Renal pelvis (tissue), 4 donors: Measurements from ENCODE around the gene ACTBL2. TPM values are rescaled to one million over a fixed set of nuclear protein-coding genes. Genes with fewer than 3 reads are reported as not detected.
"Not testable (repeated sequence)": the region's sequence is repeated elsewhere in the genome, so short reads cannot be mapped to it uniquely, and the experiment has no call there.

Source experiments
- DNase-seq: peaks from one replicate; pipeline ENCODE4 v3.0.0-alpha.2; 2013
- polyA plus RNA-seq, 3 donors: library from polyadenylated mRNA; unstranded; fragments of 120-200 nt; gene quantifications; one replicate each; pipeline ENCODE4 v1.2.1, GENCODE V29; 2013; ENCODE audit not compliant: insufficient read length in 3 of 3

ACTBL2 gene
- polyA plus RNA-seq, 3 donors, result not detected

DNA sequence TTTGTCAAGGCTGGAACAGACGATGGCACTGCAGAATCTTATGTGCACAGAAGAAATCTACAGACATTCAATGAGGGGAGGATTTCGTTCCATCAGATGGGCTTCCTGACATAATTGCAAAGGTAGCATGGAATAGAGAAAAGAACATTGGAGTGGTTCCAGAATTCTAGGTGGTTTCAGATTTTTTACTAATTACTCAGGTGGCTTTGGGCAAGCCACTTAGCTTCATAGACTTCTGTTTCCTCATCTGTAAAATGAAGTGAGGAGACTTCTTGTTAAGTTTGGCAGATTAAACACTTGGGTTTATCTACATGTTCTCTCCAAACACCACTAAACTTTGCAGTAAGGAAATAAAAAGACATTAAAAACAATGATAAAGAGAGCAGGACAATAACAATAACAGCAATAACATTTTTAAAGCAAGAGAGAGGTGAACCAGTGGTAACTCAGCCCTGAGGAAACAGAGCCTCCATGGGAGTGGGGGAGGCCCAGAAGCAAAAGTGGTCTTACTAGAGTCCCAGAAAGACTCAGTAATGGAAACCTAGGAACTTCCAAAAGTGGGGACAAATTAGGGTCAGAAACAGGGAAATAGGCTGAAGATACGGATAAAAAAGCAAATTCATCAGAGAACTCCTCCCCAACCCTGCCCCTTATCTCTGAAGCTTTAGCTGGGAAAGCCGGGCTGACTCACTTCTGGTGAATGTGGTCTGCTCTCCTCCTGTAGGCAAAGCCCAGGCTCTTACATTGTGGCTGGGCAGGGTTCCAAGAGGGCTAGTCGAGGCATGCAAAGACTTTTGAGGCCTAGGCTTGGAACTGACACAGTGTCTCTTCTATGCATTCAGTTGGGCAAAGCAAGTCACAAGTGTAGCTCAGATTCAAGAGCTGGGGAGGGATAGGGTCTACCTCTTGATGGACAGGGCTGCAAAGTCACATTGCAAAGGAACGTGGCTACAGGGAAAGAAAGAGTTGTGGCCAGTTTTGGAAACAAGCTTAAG is 11.8 kb upstream of the ACTBL2 start:
- DNase-seq, result no peak

DNA sequence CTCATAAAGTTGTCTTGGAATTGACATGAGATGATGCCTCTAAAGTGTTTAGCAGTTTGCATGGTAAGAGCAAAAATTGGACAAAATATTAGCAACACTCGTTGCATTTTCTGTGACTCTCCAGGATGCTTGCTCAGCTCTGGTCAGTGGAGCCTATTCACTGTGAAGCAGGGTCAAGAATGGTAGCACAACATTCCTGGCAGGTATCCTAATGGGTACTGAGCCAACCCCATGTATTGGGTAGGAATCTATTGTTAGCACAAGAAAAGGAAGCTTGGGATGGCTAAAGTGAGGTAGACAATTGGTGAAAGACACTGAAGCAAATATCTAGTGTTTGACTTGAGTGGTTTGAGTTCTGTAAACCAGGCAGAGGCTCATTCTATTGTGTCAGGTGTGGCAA is 10.4 kb upstream of the ACTBL2 start:
- DNase-seq, result no peak

DNA sequence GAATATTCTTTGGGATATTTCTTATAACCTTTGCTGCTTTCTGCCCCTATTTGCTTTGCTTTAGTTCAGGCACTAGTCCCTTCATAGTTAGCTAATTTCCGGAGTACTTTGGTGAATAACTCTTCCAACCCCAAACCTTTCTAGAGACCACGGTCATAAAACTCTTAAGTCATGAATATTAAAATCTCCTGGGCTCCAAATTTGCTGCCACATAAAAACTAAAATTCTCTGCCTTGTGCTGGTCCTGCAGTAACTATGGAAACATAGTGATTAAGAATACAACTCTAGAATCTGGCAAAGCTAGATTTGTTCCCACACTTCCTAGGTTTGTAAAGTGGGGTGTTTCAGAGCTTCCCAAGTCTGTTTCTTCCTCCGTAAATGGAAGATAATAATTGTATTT is 10.0 kb upstream of the ACTBL2 start:
- DNase-seq, result no peak

DNA sequence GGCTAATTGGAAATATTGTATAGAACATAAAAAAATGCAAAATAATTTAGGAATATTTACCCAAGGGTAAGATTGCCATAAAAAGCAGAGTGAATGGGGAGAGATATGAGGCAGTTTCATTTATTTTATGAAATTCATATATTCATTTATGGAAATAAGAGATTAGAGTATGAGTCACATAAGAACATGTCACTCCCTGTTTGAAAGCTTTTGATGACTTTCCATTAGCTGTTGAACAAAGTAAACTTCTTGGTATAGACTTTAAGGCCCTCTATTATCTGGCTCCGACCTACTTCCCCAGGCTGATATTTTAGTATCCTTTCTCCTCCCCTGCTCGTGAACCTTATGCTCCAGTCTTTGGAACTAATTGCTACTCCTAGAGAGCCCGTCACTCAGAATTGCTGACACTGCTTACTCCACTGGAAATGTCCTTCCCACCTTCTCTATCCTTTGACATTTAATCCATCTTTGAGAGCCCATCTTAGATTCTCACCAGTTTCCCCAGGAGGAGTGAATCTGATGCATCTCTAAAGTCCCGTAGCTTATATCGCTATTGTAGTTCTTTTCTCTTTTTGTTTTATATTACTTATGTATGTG is 8.9 kb upstream of the ACTBL2 start:
- no peak for DNase-seq

DNA sequence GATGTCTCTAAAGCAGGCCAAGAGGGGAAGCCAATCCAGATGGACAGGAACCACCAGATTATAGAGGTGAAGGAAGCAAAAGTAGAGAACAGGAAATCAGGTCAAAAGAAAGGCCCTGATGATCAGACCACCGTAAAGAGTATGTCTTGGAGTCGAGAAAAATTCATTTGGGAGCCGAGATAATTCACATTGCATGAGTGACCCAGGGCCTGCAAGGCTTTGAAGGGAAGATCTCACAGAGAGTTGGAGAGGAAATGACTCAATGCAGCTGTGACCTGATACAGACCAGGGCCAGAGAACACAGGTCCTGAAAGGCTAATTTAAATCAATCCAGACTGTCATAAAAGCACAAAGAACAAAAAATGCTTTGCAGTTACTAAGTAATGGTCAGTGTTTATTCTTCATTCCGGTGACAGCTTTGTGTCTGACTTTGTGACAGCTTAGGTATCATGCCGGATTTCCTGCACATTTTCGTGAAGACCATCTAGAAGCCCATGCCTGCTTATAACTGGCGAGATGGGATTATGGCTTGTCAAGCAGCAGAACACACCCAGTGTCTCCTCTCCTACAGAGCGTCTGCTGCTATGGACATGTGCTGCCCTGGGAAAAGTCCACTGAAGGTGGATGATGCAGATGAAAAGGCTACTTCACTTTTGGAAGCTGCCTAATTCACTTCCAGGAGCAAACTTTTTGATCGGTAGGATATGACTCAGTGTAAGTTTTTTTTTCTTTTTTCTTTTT is 5.8 kb upstream of the ACTBL2 start:
- no peak for DNase-seq

DNA sequence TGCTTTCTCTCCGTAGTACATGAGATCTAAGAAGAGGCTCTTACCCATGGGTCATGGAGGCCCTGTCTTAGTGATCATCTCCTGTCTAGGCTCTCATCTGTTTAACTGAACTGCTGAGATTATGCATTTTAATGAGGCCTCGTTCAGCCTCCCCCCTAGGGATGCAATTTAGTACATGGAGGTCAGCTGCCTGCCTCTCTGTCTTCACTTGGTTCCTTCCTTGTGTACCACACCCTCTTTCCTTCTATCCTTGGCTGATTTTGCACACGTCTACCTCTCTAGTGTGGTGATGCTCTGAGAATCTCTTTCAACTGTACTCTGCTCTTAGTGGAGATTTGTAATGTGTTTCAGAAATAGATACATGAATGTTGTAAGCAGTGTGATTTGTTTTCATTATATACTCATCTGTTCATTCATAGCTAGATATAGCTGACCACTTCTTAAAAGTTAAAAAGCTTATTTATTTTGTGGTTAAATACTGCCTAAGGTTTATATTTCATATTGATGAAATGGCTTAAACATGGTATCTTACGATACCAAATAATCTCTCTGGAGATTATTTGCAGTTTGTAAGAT is 3.5 kb upstream of the ACTBL2 start:
- DNase-seq, result no peak

DNA sequence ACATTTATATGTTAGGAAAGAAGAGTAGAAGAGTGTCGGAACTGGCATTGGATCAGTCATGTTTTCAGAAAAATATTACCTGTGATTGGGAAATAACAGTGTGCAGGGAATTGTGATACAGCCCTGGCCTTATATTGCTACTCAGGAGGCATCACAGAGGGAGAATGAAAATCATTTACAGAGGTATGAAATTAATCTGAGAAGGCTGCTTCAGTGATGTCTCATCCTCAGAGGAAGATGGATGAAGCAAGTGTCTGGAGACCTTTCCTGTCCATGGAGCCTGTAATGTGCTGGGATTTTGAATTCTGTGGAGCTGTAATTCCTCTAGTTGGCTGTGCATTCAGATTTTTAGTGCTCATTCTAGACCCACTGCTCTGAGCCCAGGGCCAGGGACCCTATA is 3.8 kb downstream of the ACTBL2 start:
- no peak for DNase-seq

DNA sequence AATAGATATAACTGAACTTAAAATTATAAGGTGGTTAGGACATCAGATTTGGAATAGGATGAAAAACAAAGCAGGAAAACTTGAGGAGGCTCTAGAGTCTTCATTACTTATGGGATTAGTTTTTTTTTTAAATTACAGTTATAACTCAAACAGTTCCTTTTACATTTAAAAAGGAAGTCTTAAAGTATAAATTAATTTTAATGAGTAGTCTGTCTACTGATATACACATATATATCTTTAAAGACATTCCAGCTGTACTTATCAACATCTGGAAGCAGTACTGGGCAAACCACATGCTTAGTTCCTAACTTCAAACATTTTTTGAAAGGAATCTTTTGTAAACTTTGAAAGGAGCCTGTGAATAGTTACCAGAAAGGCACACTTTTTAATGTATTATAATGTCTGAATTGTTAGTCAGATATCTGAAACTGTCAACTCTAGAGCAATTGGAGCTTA is 6.0 kb downstream of the ACTBL2 start:
- no peak for DNase-seq

DNA sequence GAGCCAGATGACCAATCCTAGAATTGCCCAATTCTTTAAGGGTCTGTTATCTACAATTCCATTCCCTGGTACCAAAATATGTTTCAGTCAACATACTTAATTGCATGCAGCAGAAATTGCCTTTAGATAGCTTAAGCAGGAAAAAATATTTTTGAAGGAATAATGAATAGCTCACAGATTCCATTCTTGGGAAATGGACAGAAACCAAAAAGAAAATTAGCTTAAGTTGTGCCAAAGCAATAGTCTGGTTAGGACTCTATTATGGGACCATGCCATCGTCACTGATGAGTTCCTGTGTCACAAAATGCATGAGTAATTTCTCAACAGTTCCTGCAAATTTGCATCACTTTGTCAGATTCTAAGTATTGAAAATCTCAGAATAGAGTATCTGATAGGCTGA is 12.3 kb downstream of the ACTBL2 start:
- DNase-seq, result no peak

DNA sequence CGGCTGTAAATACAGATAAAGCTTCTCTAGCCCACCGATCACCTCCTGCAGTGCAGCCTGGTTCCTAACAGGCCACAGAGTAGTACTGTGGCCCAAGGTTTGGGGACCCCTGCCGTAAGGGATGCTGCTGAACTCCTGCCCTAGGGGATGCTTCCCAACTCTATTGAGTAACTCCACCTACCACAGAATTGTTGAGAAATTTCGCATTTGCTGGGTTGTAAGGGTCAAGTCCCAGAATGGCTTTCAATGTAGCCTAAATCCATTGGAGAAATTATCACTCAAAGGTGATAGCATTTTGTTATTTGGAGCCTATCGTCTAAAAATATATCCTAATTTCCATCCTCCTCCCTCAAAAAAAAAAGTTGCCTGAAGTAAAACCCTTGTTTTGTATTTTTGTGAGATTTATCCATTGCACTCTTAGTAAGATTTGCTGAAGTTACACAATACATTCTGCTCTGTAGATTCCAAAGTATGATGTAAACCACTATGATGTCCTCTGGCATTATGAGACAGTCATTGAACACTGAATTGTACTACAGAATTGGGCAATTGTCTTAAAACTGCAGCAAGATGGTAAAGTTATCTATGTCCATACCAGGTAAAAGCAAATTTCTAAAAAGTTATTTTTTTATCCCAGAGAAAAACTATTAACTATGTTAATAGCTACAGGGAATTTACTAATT is 14.0 kb downstream of the ACTBL2 start:
- no peak for DNase-seq

DNA sequence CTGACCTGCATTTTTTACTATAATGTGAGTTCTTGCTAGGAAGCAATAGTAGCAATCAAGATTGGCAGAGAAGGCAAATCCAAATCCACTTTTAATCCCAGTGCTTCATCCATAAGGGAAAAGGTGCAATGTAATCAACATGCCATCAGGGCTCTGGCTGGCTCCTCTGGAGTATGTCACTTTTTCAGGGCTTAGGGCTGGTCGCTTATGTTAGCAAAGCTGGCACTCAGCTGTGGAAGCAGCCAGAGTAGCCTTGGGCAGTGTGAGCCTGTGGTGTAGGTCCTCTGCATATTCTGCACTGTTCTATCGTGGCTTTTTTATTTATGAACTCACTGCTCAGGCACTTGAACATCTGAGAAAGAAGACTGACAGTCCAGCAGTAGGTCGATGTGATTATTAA is 16.1 kb downstream of the ACTBL2 start:
- DNase-seq, result no peak

DNA sequence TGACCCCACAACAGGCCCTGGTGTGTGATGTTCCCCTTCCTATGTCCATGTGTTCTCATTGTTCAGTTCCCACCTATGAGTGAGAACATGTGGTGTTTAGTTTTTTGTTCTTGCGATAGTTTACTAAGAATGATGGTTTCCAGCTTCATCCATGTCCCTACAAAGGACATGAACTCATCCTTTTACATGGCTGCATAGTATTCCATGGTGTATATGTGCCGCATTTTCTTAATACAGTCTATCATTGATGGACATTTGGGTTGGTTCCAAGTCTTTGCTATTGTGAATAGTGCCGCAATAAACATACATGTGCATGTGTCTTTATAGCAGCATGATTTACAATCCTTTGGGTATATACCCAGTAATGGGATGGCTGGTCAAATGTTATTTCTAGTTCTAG is 22.6 kb downstream of the ACTBL2 start:
- not testable (repeated sequence) for DNase-seq

DNA sequence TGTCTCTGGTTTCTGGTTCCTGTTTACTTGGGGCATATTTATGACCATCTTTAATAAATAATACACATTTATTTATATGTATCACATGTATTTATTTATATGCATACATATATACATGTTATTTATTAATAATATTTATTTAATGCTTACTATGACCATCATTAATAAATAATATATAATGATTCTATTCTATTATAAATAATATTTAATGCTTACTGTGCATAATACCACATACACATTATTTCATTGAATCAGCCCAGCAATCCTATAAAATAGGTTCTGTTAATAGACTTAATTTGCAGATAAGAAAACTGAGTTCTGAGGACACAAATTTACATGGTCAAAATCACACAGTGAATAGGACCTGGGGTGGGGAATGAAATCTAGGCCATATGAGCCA is 24.2 kb downstream of the ACTBL2 start:
- DNase-seq, result no peak

DNA sequence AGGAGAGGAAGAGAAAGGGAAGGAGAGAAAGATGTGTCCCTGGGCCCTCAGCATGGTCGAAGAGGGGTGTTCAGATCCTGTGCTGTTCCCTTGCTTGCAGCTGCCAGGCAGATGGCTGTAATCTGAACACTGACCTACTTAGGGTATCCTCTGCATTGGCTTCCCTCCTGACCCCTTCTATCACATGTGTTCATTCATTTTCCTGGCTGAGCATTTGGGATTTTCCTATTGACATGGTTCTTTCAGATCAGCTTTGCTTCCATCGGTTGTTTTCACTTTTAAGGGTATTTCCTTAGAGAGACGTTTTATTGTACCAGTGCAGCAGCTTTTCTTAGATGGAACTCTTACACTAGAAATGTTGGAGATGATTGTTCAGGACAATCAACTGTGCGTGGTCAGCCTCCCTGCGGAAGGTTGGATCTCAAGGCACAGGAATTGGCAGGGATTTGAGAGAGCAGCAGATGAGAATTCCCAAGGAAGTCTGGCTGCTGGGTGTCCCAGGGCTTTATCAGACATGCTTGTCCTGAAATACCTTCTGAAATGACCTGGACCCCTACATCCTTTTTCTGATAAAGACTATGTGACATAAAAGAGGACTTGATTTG is 26.0 kb downstream of the ACTBL2 start:
- no peak for DNase-seq

DNA sequence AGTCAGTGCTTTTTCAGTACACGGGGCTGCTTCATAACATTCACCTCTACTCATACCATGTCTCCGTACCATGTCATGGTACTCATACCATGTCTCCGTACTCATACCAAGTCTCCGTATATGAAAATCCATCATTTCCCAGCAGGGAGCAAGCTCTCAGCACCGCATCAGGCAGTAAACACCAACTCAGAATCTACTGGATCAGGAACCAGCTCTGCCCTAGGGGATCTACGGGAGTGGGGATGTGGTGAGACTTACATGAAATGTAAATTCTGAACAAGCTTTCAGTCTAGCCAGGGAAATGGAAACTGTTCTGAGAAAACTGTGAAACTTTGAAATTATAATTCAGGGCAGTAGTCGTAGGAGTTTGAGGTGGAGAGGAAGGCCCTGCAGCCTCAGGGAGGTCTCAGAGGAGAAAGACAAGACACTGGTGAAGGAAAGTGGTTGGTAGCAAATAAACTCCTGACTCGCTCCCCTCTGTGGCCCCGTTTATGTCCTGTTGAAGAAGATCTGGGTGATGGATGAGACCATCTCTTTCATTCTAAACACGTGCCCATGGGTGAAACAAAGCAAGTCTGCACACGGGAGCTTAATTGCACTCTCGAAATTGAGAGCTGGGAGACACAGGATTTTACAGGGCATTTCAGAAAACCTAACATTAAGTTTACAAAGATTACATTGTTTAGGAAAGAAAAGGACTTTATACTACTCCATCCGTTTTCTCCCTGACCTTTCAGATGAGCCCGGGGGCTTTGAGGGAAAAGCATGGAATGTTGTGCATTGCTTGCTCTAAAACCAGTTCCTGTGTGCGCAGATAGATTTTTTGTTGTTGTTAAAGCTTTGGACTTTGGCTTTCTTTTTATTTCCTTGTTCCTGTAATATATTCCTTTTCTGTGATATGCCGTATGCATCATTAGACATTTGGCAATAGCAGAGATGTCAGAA is 26.8 kb downstream of the ACTBL2 start:
- DNase-seq, result no peak

DNA sequence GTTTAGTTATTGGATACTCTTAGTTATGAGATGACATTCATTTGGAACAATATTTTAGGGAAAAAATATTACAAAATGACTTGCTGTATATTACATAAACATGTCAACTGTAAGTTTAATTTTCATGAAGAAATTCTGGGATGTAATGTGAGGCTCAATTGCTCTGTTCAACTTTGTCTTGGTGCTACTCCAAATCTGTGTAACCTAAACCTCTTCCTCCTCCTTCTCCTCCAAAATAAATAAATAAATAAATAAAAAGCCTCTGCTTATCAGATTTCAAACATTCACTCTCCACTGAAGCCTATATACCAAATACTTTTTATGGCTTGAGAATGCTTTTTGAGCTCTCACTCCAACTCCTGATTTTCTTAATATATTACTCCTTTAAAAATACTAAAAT is 27.7 kb downstream of the ACTBL2 start:
- no peak for DNase-seq

DNA sequence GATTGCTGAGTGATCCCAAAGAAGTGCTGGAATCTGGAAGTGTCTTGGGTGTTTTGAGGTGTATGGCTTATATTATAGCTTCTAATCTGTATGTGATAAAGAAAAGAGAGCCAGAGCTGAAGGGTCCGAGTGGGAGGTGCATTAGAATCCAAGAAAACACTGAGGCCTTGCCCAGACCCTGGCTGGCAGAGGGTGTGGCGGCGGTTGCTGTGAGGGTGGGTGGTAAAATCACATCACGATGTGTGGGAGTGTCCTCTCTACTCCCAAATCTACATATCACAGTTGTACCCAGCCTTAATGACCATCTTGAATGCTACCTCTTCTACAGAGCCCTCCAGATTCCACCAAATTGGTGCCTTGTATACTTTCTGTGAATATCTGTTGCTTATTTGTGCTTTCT is 28.9 kb downstream of the ACTBL2 start:
- DNase-seq, result no peak

DNA sequence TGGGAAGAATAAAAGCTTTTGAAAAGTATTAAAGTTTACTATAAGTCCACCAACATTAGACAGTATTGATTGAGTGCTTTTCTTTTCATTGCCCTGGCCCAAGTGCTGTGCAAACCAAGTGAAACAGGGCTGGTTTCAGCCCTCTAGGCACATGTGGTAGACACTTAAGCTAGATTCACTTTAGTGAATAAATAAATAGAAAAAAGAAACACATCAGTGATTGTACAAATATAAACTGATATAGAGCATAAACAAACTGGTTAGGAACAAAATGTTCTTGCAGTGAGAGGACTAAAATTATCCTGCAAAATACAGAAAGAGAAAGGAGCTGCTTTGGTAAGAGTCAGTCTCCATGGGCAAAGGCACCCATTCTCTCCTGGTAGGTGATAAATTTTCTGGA is 29.7 kb downstream of the ACTBL2 start:
- no peak for DNase-seq

DNA sequence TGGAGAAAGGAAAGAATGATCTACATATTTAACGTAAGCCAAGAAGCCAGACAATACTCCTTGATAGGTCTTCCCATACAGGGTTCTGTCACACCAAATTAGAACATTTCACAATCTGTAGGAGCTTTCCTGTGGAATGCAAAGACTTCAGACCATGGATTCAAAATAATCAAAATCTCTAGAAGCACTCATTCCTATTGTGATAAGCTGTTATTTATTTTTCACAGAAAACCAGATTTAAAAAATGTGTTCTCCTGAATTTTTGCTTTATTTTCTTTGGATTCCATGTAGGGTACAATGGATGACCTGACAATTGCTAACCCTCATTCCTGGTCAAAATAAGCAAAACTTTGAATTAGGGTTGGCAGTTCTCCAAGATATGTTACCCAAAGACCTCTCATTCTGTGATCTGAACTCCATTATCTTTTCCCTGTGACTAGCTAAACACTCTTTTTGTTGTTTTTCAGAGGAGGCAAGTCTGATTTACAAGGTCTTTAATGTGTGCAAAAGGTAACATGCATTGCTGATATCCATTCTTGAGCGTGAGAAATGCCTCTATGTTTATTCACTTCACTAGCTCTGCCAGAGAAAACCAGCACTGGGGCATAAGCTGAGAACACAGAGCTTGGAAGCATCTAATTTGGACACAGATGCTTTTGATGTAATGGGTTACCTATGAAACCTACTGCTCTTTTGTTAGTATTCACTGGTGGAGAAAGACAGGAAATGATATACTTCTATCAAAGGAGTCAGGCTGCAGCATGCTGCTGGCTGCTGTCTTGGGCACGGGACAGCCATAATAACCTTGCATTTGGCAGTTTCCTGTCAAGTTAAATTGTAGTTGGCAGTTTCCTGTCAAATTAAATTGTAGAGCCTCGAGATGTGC is 31.4 kb downstream of the ACTBL2 start:
- no peak for DNase-seq
